GM23248 (cell line): ENCODE data around the gene PEX5L. TPM values are rescaled to one million over a fixed set of nuclear protein-coding genes. Genes with fewer than 3 reads are reported as not detected.

Experiments
- DNase-seq: peaks from one replicate; pipeline ENCODE4 v3.0.0-alpha.2; 2015
- H2AFZ ChIP-seq: fragments of 200-600 bp; sonication (generic); 2 replicates; pipeline ENCODE4 v1.6.1; 2016; ENCODE audit warnings: antibody characterized with exemption
- H3F3A ChIP-seq: fragments of 200-600 bp; sonication (generic); 2 replicates; pipeline ENCODE4 v1.6.1; 2016; ENCODE audit warnings: mild to moderate bottlenecking, antibody characterized with exemption, mixed run types; ENCODE audit not compliant: insufficient read depth
- H3K27ac ChIP-seq: fragments of 200-600 bp; sonication (generic); 2 replicates; pipeline ENCODE4 v1.5.1; 2016; ENCODE audit warnings: mild to moderate bottlenecking
- H3K27me3 ChIP-seq: fragments of 200-600 bp; sonication (generic); replicated peaks from 2 replicates; pipeline ENCODE4 v1.6.1; 2016; ENCODE audit warnings: mild to moderate bottlenecking; ENCODE audit not compliant: insufficient read depth
- H3K36me3 ChIP-seq: fragments of 200-600 bp; sonication (generic); 2 replicates; pipeline ENCODE4 v1.6.1; 2016; ENCODE audit warnings: low read depth, mild to moderate bottlenecking
- H3K4me1 ChIP-seq: fragments of 200-600 bp; sonication (generic); 2 replicates; pipeline ENCODE4 v1.6.1; 2016; ENCODE audit warnings: mild to moderate bottlenecking; ENCODE audit not compliant: insufficient read depth
- H3K4me2 ChIP-seq: fragments of 200-600 bp; sonication (generic); one replicate; pipeline ENCODE4 v1.6.1; 2016; ENCODE audit warnings: mild to moderate bottlenecking; ENCODE audit not compliant: unreplicated experiment
- H3K4me3 ChIP-seq: fragments of 200-600 bp; sonication (generic); 2 replicates; pipeline ENCODE4 v1.5.1; 2016; ENCODE audit warnings: mild to moderate bottlenecking
- H3K79me2 ChIP-seq: fragments of 200-600 bp; sonication (generic); 2 replicates; pipeline ENCODE4 v1.6.1; 2016; ENCODE audit warnings: mild to moderate bottlenecking; ENCODE audit not compliant: insufficient read depth
- H3K9ac ChIP-seq: fragments of 200-600 bp; sonication (generic); 2 replicates; pipeline ENCODE4 v1.6.1; 2016; ENCODE audit warnings: mild to moderate bottlenecking
- H3K9me2 ChIP-seq: fragments of 200-600 bp; sonication (generic); 2 replicates; pipeline ENCODE4 v1.6.1; 2016; ENCODE audit warnings: mixed run types, mild to moderate bottlenecking, moderate library complexity; ENCODE audit not compliant: insufficient read depth
- H3K9me3 ChIP-seq: fragments of 200-600 bp; sonication (generic); one replicate; pipeline ENCODE4 v1.6.1; 2017; ENCODE audit warnings: low read depth
- H4K20me1 ChIP-seq: fragments of 200-600 bp; sonication (generic); 2 replicates; pipeline ENCODE4 v1.6.0; 2016; ENCODE audit not compliant: insufficient read depth
- EZH2 ChIP-seq: fragments of 200-600 bp; sonication (generic); IDR thresholded peaks from 2 replicates; pipeline ENCODE4 v1.6.1; 2018; ENCODE audit warnings: antibody characterized with exemption, mild to moderate bottlenecking; ENCODE audit not compliant: insufficient read depth, poor library complexity, severe bottlenecking
- EZH2phosphoT487 ChIP-seq: fragments of 200-600 bp; sonication (generic); IDR thresholded peaks from 2 replicates; pipeline ENCODE4 v1.6.1; 2018; ENCODE audit warnings: antibody characterized with exemption, moderate library complexity, mild to moderate bottlenecking, low read depth; ENCODE audit not compliant: insufficient read depth
- WGBS, 2 experiments: methylation state at CpG; one replicate each; pipeline ENCODE4 v1.1.6; 2015 to 2017; ENCODE audit warnings: low lambda C conversion rate in 2 of 2, low coverage in 1 of 2; ENCODE audit errors: missing lambda C conversion rate in 2 of 2; 5-methylcytosine and 5-hydroxymethylcytosine counted together
- in situ Hi-C: fragments of 300-500 bp; cut with MboI; formaldehyde crosslinking; loops from 2 replicates; pipeline ENCODE4 v1.15.0; 2020
- polyA plus RNA-seq: library from polyadenylated mRNA; unstranded; fragments of >200 nt; fragmentation: Nextera tagmentation; extraction: Ambion mirVana; gene quantifications from 2 replicates; pipeline ENCODE4 v1.2.1, GENCODE V29; 2016
- total RNA-seq: library from RNA; depleted of rRNA; stranded (reverse); fragments of >200 nt; shearing (Covaris generic); gene quantifications from 2 replicates; pipeline ENCODE4 v1.2.3, GENCODE V29; 2014

PEX5L gene
- total and polyA plus RNA-seq, 2 experiments from 2014 or later = 0.03 TPM; not detected in 1

DNA sequence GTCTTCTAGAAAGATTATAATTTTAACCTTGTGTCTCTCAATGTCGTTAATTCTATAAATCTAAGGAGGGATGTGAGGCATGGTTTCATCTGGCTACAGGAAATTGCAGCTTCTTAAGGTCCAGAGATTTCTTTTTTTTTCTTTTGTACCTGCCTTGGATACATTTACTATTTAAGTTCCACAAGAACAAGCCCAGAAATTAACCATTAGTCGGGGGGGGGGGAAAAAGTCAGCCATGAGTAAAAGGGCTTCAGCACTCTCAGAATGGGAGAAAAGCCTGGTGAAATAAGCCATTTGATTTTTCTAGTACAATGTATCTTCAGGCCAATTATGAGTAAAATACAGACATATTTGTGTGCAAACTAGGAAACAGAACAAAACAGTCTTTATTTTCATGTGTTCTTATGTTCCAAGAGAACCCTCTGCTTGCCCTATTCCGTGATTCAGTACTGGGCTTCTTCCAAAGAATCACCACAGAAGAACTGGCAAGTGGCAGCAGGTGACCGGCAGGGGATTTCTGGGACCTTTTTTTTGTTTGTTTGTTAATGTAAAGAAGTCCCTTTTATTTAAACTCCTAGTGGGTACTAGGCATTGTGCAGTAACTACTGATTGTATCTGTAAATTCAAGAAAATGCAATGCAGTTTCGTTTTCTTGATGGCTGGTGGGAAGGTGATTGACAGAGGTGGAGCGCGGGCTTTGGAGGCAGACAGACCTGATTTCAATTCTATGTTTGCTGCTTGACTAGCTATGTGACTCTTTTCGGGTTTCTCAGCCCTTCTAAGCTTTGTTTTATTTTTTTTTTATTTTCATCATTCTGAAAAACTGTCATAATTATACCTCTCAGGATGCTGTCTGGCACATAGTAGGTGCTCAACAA, 82.5 kb downstream of the PEX5L start:
- no peaks in the 10 kb centered on the region for H3F3A ChIP-seq
- no peaks in the 10 kb centered on the region for H4K20me1 ChIP-seq
- H3K9me2 ChIP-seq = no peaks in the 10 kb centered on the region
- H2AFZ ChIP-seq = no peak overlapping the region
- no peak overlapping the region for H3K27ac ChIP-seq
- H3K79me2 ChIP-seq = no peaks in the 10 kb centered on the region
- H3K9ac ChIP-seq = no peak overlapping the region
- H3K36me3 ChIP-seq = no peaks in the 10 kb centered on the region
- no peak for DNase-seq
- no peak overlapping the region for H3K4me3 ChIP-seq
- TF ChIP-seq EZH2phosphoT487 = no peak
- WGBS, 2 experiments = 29 to 34% methylated on average over 7 to 8 of the region's 8 CpGs
- H3K9me3 ChIP-seq = no peaks in the 10 kb centered on the region
- no peak overlapping the region for H3K4me2 ChIP-seq
- no peaks in the 10 kb centered on the region for H3K4me1 ChIP-seq
- H3K27me3 ChIP-seq = no peaks in the 10 kb centered on the region
- in situ Hi-C loops = no loop called here

DNA sequence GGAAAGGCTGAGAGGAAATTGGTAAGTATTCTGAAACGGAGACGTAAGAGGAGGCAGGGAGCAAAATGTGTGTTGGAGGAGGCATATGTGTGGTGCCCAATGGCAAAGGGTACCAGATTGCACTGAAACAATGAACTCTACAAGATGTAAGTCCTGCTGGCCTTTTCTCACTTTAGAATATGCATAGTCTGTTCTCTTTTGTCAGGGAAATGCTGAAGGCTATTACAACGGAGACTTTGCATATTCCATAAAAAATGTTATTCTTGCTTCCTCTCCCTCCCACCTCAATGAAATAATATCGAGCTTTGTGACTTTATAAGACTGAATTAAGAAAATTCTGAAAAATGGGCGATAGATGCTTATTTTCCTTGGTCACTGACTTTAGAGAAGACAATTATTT, 85.9 kb downstream of the PEX5L start:
- H3F3A ChIP-seq = no peaks in the 10 kb centered on the region
- no peak overlapping the region for H3K4me2 ChIP-seq
- no peaks in the 10 kb centered on the region for H3K4me1 ChIP-seq
- DNase-seq = no peak
- in situ Hi-C loops = no loop called here
- H3K27ac ChIP-seq = no peak overlapping the region
- no peak overlapping the region for H3K9ac ChIP-seq
- no peak overlapping the region for H2AFZ ChIP-seq
- H3K4me3 ChIP-seq = no peak overlapping the region
- H4K20me1 ChIP-seq = no peaks in the 10 kb centered on the region
- H3K36me3 ChIP-seq = no peaks in the 10 kb centered on the region
- H3K27me3 ChIP-seq = no peaks in the 10 kb centered on the region
- TF ChIP-seq EZH2 = no peak
- TF ChIP-seq EZH2phosphoT487 = no peak
- no peaks in the 10 kb centered on the region for H3K79me2 ChIP-seq
- WGBS, 2 experiments = 21 to 29% methylated on average over 5 of the region's 5 CpGs
- no peaks in the 10 kb centered on the region for H3K9me2 ChIP-seq
- no peaks in the 10 kb centered on the region for H3K9me3 ChIP-seq

DNA sequence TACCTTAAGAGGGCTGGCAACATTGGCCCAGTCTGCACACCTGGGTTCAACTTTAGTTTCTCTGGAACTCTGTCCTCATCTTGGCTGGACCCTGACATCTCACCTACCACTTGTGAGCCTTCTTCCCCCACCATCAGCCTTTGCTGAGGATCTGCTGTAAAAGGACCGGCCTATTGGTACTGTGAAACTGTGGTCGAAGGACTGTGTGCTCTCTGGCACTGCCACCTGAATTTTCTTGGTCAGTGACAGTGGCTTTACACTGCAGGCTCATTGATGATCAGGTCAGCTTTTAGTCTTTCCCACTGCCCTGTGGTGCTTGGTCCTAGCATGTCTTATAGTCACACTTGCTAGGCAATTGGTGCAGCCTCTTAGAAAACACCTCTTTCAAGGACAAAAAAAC, 86.9 kb downstream of the PEX5L start:
- Histone ChIP-seq H3K27ac (no peak overlapping the region), H3K27me3 (no peaks in the 10 kb centered on the region), H3K9me3 (no peaks in the 10 kb centered on the region), H2AFZ (no peak overlapping the region), H4K20me1 (no peaks in the 10 kb centered on the region), H3F3A (no peaks in the 10 kb centered on the region), H3K9me2 (no peaks in the 10 kb centered on the region), H3K79me2 (no peaks in the 10 kb centered on the region), H3K4me1 (no peaks in the 10 kb centered on the region), H3K4me3 (no peak overlapping the region), H3K36me3 (no peaks in the 10 kb centered on the region), H3K9ac (no peak overlapping the region), H3K4me2 (no peak overlapping the region)
- WGBS, 2 experiments = 31 to 35% methylated on average over 2 of the region's 2 CpGs
- TF ChIP-seq EZH2 = no peak
- TF ChIP-seq EZH2phosphoT487 = no peak
- in situ Hi-C loops = no loop called here
- no peak for DNase-seq

DNA sequence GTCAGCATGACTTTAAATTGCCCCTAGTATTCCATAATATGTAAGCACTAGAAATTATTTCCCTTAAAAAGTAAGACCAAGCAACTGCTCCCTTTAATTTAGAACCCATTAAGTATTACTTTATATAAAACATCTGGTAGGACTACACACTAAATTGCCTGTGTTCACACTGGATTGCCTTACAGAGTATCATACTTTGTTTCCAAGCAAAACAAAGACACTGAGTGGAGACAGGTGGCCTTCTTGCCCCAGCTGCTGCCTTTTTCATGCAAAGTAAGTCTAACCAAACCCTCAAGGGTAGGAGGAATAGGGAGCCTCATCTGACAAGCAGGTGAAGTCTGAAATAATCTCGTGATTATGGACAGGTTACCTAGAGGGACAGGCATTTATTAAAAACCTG, 87.3 kb downstream of the PEX5L start:
- Histone ChIP-seq H2AFZ (no peak overlapping the region), H3F3A (no peaks in the 10 kb centered on the region), H3K4me2 (no peak overlapping the region), H3K4me1 (no peaks in the 10 kb centered on the region), H3K27ac (no peak overlapping the region), H3K9me2 (no peaks in the 10 kb centered on the region), H3K36me3 (no peaks in the 10 kb centered on the region), H3K27me3 (no peaks in the 10 kb centered on the region), H4K20me1 (no peaks in the 10 kb centered on the region), H3K79me2 (no peaks in the 10 kb centered on the region), H3K4me3 (no peak overlapping the region), H3K9me3 (no peaks in the 10 kb centered on the region), H3K9ac (no peak overlapping the region)
- 0 to 23% methylated on average over 1 of the region's 1 CpG for WGBS, 2 experiments
- no peak for DNase-seq
- no peak for TF ChIP-seq EZH2
- no peak for TF ChIP-seq EZH2phosphoT487
- in situ Hi-C loops = no loop called here

- in situ Hi-C loops = no loop called here
- Histone ChIP-seq H3F3A (no peaks in the 10 kb centered on the region), H3K27ac (no peak overlapping the region), H3K27me3 (no peaks in the 10 kb centered on the region), H2AFZ (no peak overlapping the region), H3K9me2 (no peaks in the 10 kb centered on the region), H3K79me2 (no peaks in the 10 kb centered on the region), H3K9me3 (no peaks in the 10 kb centered on the region), H3K9ac (no peak overlapping the region), H3K4me3 (no peak overlapping the region), H3K4me1 (no peaks in the 10 kb centered on the region), H4K20me1 (no peaks in the 10 kb centered on the region), H3K4me2 (no peak overlapping the region), H3K36me3 (no peaks in the 10 kb centered on the region)
- no peak for DNase-seq
- TF ChIP-seq EZH2phosphoT487 = no peak
- 30 to 32% methylated on average over 7 of the region's 7 CpGs for whole genome bisulfite sequencing, 2 experiments
Observed at GRCh38 chr3:179948740-179949139, 88.0 kb downstream of the PEX5L start.
